HG02938 (cell line): ENCODE measurements around the gene PNPLA2.

Experiments used
- ATAC-seq: cut with Tn5 transposase; IDR thresholded peaks from one replicate; pipeline ENCODE4 v1.9.1; 2021; ENCODE audit warnings: mild to moderate bottlenecking, moderate library complexity; ENCODE audit not compliant: unreplicated experiment

Gene PNPLA2

GRCh38 chr11:869399-870126, 50.8 kb downstream of the PNPLA2 start:
- no peak for ATAC-seq

GRCh38 chr11:870127-870413, 51.4 kb downstream of the PNPLA2 start:
- no peak for ATAC-seq

- ATAC-seq, result no peak
Observed at GRCh38 chr11:870418-870817, 51.7 kb downstream of the PNPLA2 start.

GRCh38 chr11:871472-871871, 52.8 kb downstream of the PNPLA2 start:
- ATAC-seq, result no peak

- ATAC-seq, result no peak
Observed at GRCh38 chr11:872799-873198, 54.1 kb downstream of the PNPLA2 start.

- no peak for ATAC-seq
Observed at GRCh38 chr11:873706-874105, 55.0 kb downstream of the PNPLA2 start.
